Heart right ventricle (tissue), 16 donors: ENCODE results near the gene F9. TPM values are rescaled to one million over a fixed set of nuclear protein-coding genes. Genes with fewer than 3 reads are reported as not detected.

ENCODE experiments used
- ATAC-seq, 8 donors: fragments of 200-7000 bp; cut with Tn5 transposase; one replicate each; pipeline ENCODE4 v1.9.1; 2020; ENCODE audit warnings: mild to moderate bottlenecking in 8 of 8, moderate library complexity in 8 of 8, moderate number of reproducible peaks in 1 of 8
- DNase-seq, 2 donors: peaks; one replicate each; pipeline ENCODE4 v3.0.0-alpha.2; 2020
- H3K27ac ChIP-seq, 10 donors: fragments of 200-600 bp; sonication (generic) in 2 of 10; one replicate each; pipeline versions ENCODE4 v1.5.0 to v1.8.0; 2020 to 2022; ENCODE audit warnings: mild to moderate bottlenecking in 3 of 10
- H3K27me3 ChIP-seq, 7 donors: fragments of 200-600 bp; one replicate each; pipeline ENCODE4 v1.8.0; 2021 to 2022; ENCODE audit warnings: mild to moderate bottlenecking in 2 of 7
- H3K36me3 ChIP-seq, 9 donors: fragments of 200-600 bp; sonication (generic) in 1 of 9; one replicate each; pipeline versions ENCODE4 v1.5.0 to v1.8.0; 2020 to 2022; ENCODE audit warnings: mild to moderate bottlenecking in 2 of 9
- H3K4me1 ChIP-seq, 9 donors: fragments of 200-600 bp; sonication (generic) in 1 of 9; one replicate each; pipeline versions ENCODE4 v1.5.0 to v1.8.0; 2020 to 2022; ENCODE audit warnings: mild to moderate bottlenecking in 4 of 9
- H3K4me3 ChIP-seq, 10 donors: fragments of 200-600 bp; sonication (generic) in 2 of 10; one replicate each; pipeline versions ENCODE4 v1.5.0 to v1.8.0; 2020 to 2022; ENCODE audit warnings: mild to moderate bottlenecking in 7 of 10, moderate library complexity in 2 of 10
- H3K9me3 ChIP-seq, 11 donors: fragments of 200-600 bp in 10 of 11; sonication (generic) in 2 of 11; one replicate each; pipeline versions ENCODE4 v1.5.0 to v1.8.0; 2013 to 2022; ENCODE audit warnings: mild to moderate bottlenecking in 2 of 11, control low read depth in 1 of 11, moderate library complexity in 1 of 11
- WGBS, 2 donors: extraction: QIAGEN DNeasy Blood & Tissue Kit; methylation state at CpG; one replicate each; pipeline ENCODE4 v1.1.7; 2013; ENCODE audit warnings: inconsistent platforms in 1 of 2; 5-methylcytosine and 5-hydroxymethylcytosine counted together
- intact Hi-C, 10 donors: fragments of 100-400 bp; cut with DNase I; formaldehyde crosslinking; loops; one replicate each; pipeline versions ENCODE4 v1.11.1 to v1.14.2; 2022
- polyA plus RNA-seq, 2 donors: library from polyadenylated mRNA; stranded (reverse); fragments of 200-250 nt; gene quantifications; one replicate each; pipeline ENCODE4 v1.2.3, GENCODE V29; 2013
- total RNA-seq, 10 donors: library from RNA; stranded (reverse); fragmentation: NEBNext Ultra II Directional in 3 of 10; extraction: Animal tissue kit (Norgen Biotek cat#: 25700) in 3 of 10; gene quantifications; one replicate each; pipeline versions ENCODE4 v1.2.1 to v1.2.4, GENCODE V29; 2021 to 2023
- TF ChIP-seq, protein P1 (sequence below), 9 donors: fragments of 200-600 bp; sonication (generic) in 2 of 9; IDR thresholded peaks; one replicate each; pipeline versions ENCODE4 v1.5.0 to v1.8.0; 2021 to 2022; ENCODE audit warnings: antibody characterized with exemption in 9 of 9, mild to moderate bottlenecking in 5 of 9, moderate library complexity in 1 of 9
- donor health status: Arrhythmogenic right ventricular cardiomyopathy.
- donor health status: ischemic (EF 13 %, LVEDD 7.1; RV severe dilation, severe dysfunction).
- donor health status: healthy with polysubstance abuse.
- donor health status: DM: no; HTN: yes; CAD: no.
- donor health status: DM: no; HTN: no; CAD: no.
- donor health status: ischemic (EF 25% LVEDD 6.9; RV normal size, moderate dysfunction).
- donor health status: ischemic (EF 25% LVEDD 5.7; RV mildly dilated, moderate dysfunction).
- donor health status: healthy.
- donor health status: DM: yes; HTN: yes; CAD: no.
- donor health status: Ischemic cardiomyopathy.
- donor health status: ischemic (EF 35%, LVEDD 5.7; RV mildly dilated, moderate dysfunction).
- donor health status: nonischemic (EF 11% LVEDD 7.7; RV severe dilation, severe dysfunction).
- donor health status: DM: yes; HTN: yes; CAD: no.
- donor health status: PGD.
- donor health status: ischemic (EF 29% LVEDD 5.4; RV normal size, mild dysfunction).
- donor health status: nonischemic (EF 23%, LVEDD 6.1; RV moderate dilation, normal function).

The F9 gene
- total and polyA plus RNA-seq, 12 donors, result not detected

DNA sequence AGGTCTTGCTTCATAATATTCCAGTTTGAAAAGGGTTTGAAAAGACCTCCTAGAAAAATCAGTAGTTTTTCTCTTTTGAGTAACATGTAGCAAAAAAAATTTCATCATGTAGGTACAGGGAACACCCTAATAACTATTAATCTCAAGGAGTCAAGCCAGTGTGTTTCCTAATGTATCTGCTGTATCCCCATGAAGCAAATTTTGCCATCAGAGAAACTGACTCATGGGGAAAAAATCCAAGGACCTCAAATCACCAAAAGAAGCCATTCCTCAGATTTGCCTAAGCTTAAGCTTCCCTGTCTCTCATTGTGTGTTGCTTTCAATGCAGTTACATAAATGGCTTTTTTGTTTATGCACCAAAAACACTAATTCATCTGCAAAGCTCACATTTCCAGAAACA is 29.7 kb downstream of the F9 start:
- Histone ChIP-seq H3K4me1 (peaks cover 0 to 1% (median 0%) of the 10 kb centered on the region in 9 donors), H3K4me3 (no peak overlapping the region), H3K27ac (no peak overlapping the region), H3K9me3 (no peaks in the 10 kb centered on the region), H3K36me3 (no peaks in the 10 kb centered on the region), H3K27me3 (peaks cover 0 to 13% (median 0%) of the 10 kb centered on the region in 7 donors)
- ATAC-seq (no peak), DNase-seq (no peak)
- intact Hi-C loops, result loop anchor here in 3 of 10 donors (5.0 to 10.0 kb wide), 3 partner anchors 783 to 788 kb away; no protein-coding TSS in a partner anchor
- TF ChIP-seq, protein P1, sequence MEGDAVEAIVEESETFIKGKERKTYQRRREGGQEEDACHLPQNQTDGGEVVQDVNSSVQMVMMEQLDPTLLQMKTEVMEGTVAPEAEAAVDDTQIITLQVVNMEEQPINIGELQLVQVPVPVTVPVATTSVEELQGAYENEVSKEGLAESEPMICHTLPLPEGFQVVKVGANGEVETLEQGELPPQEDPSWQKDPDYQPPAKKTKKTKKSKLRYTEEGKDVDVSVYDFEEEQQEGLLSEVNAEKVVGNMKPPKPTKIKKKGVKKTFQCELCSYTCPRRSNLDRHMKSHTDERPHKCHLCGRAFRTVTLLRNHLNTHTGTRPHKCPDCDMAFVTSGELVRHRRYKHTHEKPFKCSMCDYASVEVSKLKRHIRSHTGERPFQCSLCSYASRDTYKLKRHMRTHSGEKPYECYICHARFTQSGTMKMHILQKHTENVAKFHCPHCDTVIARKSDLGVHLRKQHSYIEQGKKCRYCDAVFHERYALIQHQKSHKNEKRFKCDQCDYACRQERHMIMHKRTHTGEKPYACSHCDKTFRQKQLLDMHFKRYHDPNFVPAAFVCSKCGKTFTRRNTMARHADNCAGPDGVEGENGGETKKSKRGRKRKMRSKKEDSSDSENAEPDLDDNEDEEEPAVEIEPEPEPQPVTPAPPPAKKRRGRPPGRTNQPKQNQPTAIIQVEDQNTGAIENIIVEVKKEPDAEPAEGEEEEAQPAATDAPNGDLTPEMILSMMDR (IDR thresholded peaks at IDR 0.05), result no peak

DNA sequence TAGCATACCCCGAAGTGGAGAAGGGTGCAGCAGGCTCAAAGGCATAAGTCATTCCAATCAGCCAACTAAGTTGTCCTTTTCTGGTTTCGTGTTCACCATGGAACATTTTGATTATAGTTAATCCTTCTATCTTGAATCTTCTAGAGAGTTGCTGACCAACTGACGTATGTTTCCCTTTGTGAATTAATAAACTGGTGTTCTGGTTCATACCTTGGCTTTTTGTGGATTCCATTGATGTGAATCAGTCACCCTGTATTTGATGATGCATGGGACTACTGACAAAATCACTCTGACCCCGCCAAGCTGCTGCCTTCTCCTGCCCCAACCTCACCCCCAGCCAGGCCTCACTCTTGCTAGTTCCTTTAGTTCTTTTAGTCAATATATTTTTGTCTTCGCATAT is 32.7 kb downstream of the F9 start:
- H3K4me1 ChIP-seq, result no peaks in the 10 kb centered on the region
- no peak overlapping the region for H3K27ac ChIP-seq
- TF ChIP-seq, protein P1 (IDR thresholded peaks at IDR 0.05), result no peak
- intact Hi-C loops, result loop anchor here in 3 of 10 donors (5.0 to 10.0 kb wide), 3 partner anchors 786 to 791 kb away; no protein-coding TSS in a partner anchor
- H3K36me3 ChIP-seq, result no peaks in the 10 kb centered on the region
- DNase-seq (no peak), ATAC-seq (no peak)
- 89 to 97% methylated on average over 5 of the region's 5 CpGs for WGBS, 2 donors
- H3K9me3 ChIP-seq, result no peaks in the 10 kb centered on the region
- H3K27me3 ChIP-seq, result peaks cover 0 to 5% (median 0%) of the 10 kb centered on the region in 7 donors
- H3K4me3 ChIP-seq, result no peak overlapping the region

GRCh38 chrX:139566981-139567380 is 36.4 kb downstream of the F9 start:
- WGBS, 2 donors, result 86% methylated on average over 1 of the region's 1 CpG
- H3K4me1 ChIP-seq, result no peaks in the 10 kb centered on the region
- H3K36me3 ChIP-seq, result no peaks in the 10 kb centered on the region
- no peak overlapping the region for H3K4me3 ChIP-seq
- no peak for ATAC-seq
- H3K27me3 ChIP-seq, result peaks cover 0 to 9% (median 0%) of the 10 kb centered on the region in 7 donors
- no peak for DNase-seq
- TF ChIP-seq, protein P1 (IDR thresholded peaks at IDR 0.05), result no peak
- no peaks in the 10 kb centered on the region for H3K9me3 ChIP-seq
- intact Hi-C loops, result loop anchor here in 1 of 10 donors (10.0 kb wide), 1 partner anchor 792 kb away; no protein-coding TSS in a partner anchor
- H3K27ac ChIP-seq, result no peak overlapping the region

GRCh38 chrX:139581068-139581467 is 50.5 kb downstream of the F9 start:
- intact Hi-C loops, result no loop called here
- Histone ChIP-seq H3K9me3 (no peaks in the 10 kb centered on the region), H3K4me1 (no peaks in the 10 kb centered on the region), H3K27me3 (peaks cover 0 to 34% (median 0%) of the 10 kb centered on the region in 7 donors), H3K36me3 (no peaks in the 10 kb centered on the region), H3K27ac (no peak overlapping the region), H3K4me3 (no peak overlapping the region)
- 58 to 66% methylated on average over 4 of the region's 4 CpGs for WGBS, 2 donors
- DNase-seq (no peak), ATAC-seq (no peak)
- TF ChIP-seq, protein P1 (IDR thresholded peaks at IDR 0.05), result no peak
